Measurements from ENCODE around the gene SFSWAP.

SFSWAP gene

GRCh38 chr12:131758016-131758739 lies 47.3 kb downstream of the SFSWAP start:
- DNase-seq (ENCODE audit: low read depth), result no peak
- no peak overlapping the region for H3K4me3 ChIP-seq (ENCODE audit: low read depth, low read length)
- TF ChIP-seq CTCF (conservative IDR thresholded peaks at IDR 0.05; ENCODE audit: low read depth, low read length), result no peak

GRCh38 chr12:131759176-131759575 lies 48.3 kb downstream of the SFSWAP start:
- DNase-seq (ENCODE audit: low read depth), result peak; percentile 46
- no peak for TF ChIP-seq CTCF (conservative IDR thresholded peaks at IDR 0.05; ENCODE audit: low read depth, low read length)
- H3K4me3 ChIP-seq (ENCODE audit: low read depth, low read length), result no peak overlapping the region

- no peak for DNase-seq (ENCODE audit: low read depth)
- no peak overlapping the region for H3K4me3 ChIP-seq (ENCODE audit: low read depth, low read length)
- TF ChIP-seq CTCF (conservative IDR thresholded peaks at IDR 0.05; ENCODE audit: low read depth, low read length), result no peak
Measured at GRCh38 chr12:131761638-131762037, 50.7 kb downstream of the SFSWAP start.

- no peak for TF ChIP-seq CTCF (conservative IDR thresholded peaks at IDR 0.05; ENCODE audit: low read depth, low read length)
- DNase-seq (ENCODE audit: low read depth), result no peak
- H3K4me3 ChIP-seq (ENCODE audit: low read depth, low read length), result no peak overlapping the region
Measured at GRCh38 chr12:131764738-131765137, 53.8 kb downstream of the SFSWAP start.

GRCh38 chr12:131765961-131766360 lies 55.1 kb downstream of the SFSWAP start:
- TF ChIP-seq CTCF (conservative IDR thresholded peaks at IDR 0.05; ENCODE audit: low read depth, low read length), result no peak
- no peak for DNase-seq (ENCODE audit: low read depth)
- H3K4me3 ChIP-seq (ENCODE audit: low read depth, low read length), result no peak overlapping the region

- no peak for DNase-seq (ENCODE audit: low read depth)
- no peak overlapping the region for H3K4me3 ChIP-seq (ENCODE audit: low read depth, low read length)
- TF ChIP-seq CTCF (conservative IDR thresholded peaks at IDR 0.05; ENCODE audit: low read depth, low read length), result no peak
Measured at GRCh38 chr12:131766382-131767107, 55.7 kb downstream of the SFSWAP start.
